Measurements from ENCODE around the gene ANAPC13. TPM values are rescaled to one million over a fixed set of nuclear protein-coding genes. Genes with fewer than 3 reads are reported as not detected.

ANAPC13 gene
- polyA plus RNA-seq, 1 of the 3 experiments (the other 2 are of a cell fraction) = 63.5 TPM

- Histone ChIP-seq H3K9me3 (no peaks in the 10 kb centered on the region), H3K4me1 (ENCODE audit: control insufficient read depth in 1 of 2, insufficient read depth in 2 of 2, low read depth in 1 of 2, low read length in 1 of 2) (peaks cover 8 to 36% of the 10 kb centered on the region in 2 experiments), H3K4me3 (ENCODE audit: low read depth in 2 of 2, low read length in 1 of 2) (no peak overlapping the region), H3F3A (replicated peaks; ENCODE audit: insufficient read depth) (peaks cover 57% of the 10 kb centered on the region), H3K4me2 (no peak overlapping the region), H2AFZ (ENCODE audit: low read depth) (no peak overlapping the region), H3K9me2 (no peaks in the 10 kb centered on the region), H3K27me3 (ENCODE audit: insufficient read depth) (no peaks in the 10 kb centered on the region), H3K79me2 (ENCODE audit: insufficient read depth) (peaks cover 65% of the 10 kb centered on the region), H3K36me3 (replicated peaks in 1 of 2; ENCODE audit: control insufficient read depth in 1 of 2, insufficient read depth in 2 of 2, low read length in 1 of 2) (peaks cover 57 to 63% of the 10 kb centered on the region in 2 experiments), H3K27ac (ENCODE audit: low read depth in 2 of 2, low read length in 1 of 2) (no peak overlapping the region), H3K9ac (no peak overlapping the region), H4K20me1 (ENCODE audit: insufficient read depth) (no peaks in the 10 kb centered on the region)
- TF ChIP-seq PBX3 (IDR thresholded peaks at IDR 0.05) = no peak
- no peak for TF ChIP-seq USF1 (IDR thresholded peaks at IDR 0.05; ENCODE audit: borderline replicate concordance, low read depth)
- TF ChIP-seq GABPA (IDR thresholded peaks at IDR 0.05; ENCODE audit: low read depth) = no peak
- TF ChIP-seq POLR2AphosphoS5 (IDR thresholded peaks at IDR 0.05; ENCODE audit: low read depth, low read length) = no peak
- no peak for TF ChIP-seq RAD21 (IDR thresholded peaks at IDR 0.05; ENCODE audit: low read length)
- TF ChIP-seq RCOR1 (IDR thresholded peaks at IDR 0.05; ENCODE audit: low read length) = no peak
- TF ChIP-seq MXI1 (IDR thresholded peaks at IDR 0.05; ENCODE audit: low read depth, low read length) = no peak
- no peak for TF ChIP-seq RFX5 (IDR thresholded peaks at IDR 0.05; ENCODE audit: low read length)
- no peak for TF ChIP-seq FOSL2 (IDR thresholded peaks at IDR 0.05; ENCODE audit: borderline replicate concordance, low read depth)
- no peak for TF ChIP-seq JUND (IDR thresholded peaks at IDR 0.05)
- TF ChIP-seq ELF1 (IDR thresholded peaks at IDR 0.05) = no peak
- no peak for TF ChIP-seq CTCF (IDR thresholded peaks at IDR 0.05)
- TF ChIP-seq TCF12 (IDR thresholded peaks at IDR 0.05) = no peak
- TF ChIP-seq REST (IDR thresholded peaks at IDR 0.05; ENCODE audit: low read depth, low read length) = no peak
- POLR2A ChIA-PET = no interaction called here
- DNase-seq = no peak
- CTCF ChIA-PET = interaction anchor here (1.4 to 17.6 kb wide), 4 partner anchors 8 to 274 kb away, joined by 5 to 375 read pairs (median 19); no protein-coding TSS in a partner anchor
- WGBS (ENCODE audit: low lambda C conversion rate) = 63% methylated on average over 1 of the region's 1 CpG
Observed at GRCh38 chr3:134481166-134481565, 4.6 kb downstream of the ANAPC13 start.
